Subcutaneous adipose tissue (tissue), 4 donors: ENCODE measurements around the gene IQCK. TPM values are rescaled to one million over a fixed set of nuclear protein-coding genes. Genes with fewer than 3 reads are reported as not detected.

Experiments used
- CTCF ChIP-seq: fragments of 450-650 bp; IDR thresholded peaks from one replicate; pipeline ENCODE4 v1.5.1; 2016; ENCODE audit warnings: low read depth, mild to moderate bottlenecking, control low read depth, antibody characterized with exemption, moderate library complexity
- total RNA-seq, 4 donors: library from RNA; depleted of rRNA; stranded (reverse); fragments of >200 nt; gene quantifications; one replicate each; pipeline ENCODE4 v1.1.0, GENCODE V29; 2016

Gene IQCK
- total RNA-seq, 4 donors from 2014 or later: 16.7 to 37.0 (median 26.9) TPM

- TF ChIP-seq CTCF: no peak
Measured at GRCh38 chr16:19860166-19861041, 142.3 kb downstream of the IQCK start.

DNA sequence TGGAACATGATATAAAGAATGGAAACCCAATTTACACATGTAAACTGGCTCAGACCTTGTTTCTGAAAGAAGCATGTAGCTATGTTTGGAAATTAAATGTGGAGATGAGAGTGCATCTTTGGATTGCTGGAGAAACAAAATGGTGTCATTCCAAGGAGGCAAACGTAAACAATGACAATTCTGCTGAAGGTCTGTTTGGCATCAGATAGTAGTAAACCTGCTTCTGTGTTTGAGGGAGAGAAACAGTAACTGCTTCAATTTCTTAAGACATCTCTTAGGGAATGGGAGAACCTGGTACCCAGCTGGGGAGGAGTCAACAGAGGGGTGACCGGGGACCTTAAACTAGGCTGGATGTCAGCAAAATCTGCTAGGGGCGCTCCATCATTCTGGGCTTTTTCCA lies 143.1 kb downstream of the IQCK start:
- TF ChIP-seq CTCF: no peak

- no peak for TF ChIP-seq CTCF
Measured at GRCh38 chr16:19861811-19862327, 143.8 kb downstream of the IQCK start.

DNA sequence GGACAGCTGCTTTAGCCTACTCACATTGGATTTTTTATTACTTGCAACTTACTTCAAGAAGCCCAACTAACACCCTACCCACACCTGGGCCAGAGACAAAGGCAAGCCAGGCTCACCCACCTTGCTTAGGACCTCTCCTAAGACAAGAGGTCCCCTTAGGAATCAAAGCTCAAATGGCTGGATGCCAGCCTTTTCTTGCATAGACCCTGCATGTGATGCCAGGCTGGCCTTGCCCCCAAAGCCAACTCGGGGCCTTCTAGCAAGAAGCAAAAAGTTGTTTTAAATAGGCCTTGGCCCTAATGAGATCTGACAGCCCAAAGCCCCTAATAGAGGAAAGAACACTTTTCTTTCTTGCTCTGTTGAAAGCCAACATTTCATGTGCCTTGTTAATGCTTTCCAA lies 145.9 kb downstream of the IQCK start:
- no peak for TF ChIP-seq CTCF

DNA sequence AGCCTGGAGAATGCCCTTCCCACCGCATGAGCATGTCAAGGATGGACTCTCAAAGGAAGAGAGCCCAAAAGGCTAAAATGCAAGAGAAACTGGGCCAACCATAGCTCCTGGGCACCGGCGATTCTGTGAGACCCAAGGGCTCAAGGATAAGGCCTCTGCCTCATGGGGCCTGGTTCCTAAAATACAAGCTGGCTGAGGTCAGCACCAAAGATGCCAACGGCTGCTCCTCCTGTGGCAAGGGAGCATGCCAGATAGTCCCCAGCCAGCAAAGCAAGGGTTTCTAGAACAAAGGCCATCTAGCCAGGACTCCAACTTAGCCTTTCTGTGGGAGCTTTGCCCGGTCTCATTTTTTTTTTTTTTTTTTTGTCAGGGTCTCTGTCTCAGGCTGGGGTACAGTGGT lies 146.5 kb downstream of the IQCK start:
- no peak for TF ChIP-seq CTCF

GRCh38 chr16:19868421-19868820 lies 150.3 kb downstream of the IQCK start:
- no peak for TF ChIP-seq CTCF

DNA sequence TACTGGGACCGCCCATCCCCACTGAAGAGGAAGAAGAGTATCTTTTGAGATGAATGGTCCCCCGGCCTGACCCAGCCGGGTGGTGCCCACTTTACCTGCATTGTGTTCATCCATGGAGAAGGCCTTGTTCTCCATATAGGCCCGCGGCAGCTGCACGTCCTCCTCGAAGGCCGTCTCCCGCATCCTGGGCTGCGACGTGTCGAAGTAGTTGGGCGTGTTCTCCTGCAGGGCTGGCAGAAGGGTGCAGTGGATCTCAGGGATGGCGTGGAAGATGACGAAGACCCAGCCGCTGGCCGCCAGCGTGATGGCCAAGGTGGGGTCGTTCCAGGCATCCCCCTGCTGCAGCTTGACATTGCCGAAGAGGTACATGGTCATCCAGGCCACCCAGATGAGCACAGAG lies 153.7 kb downstream of the IQCK start:
- no peak for TF ChIP-seq CTCF
